T follicular helper cell (primary cell): Measurements from ENCODE around the gene NLRP6.
"Not testable (repeated sequence)": the region's sequence is repeated elsewhere in the genome, so short reads cannot be mapped to it uniquely, and the experiment has no call there.

Source experiments
- DNase-seq: peaks from one replicate; pipeline ENCODE4 v3.0.0-alpha.2; 2020; ENCODE audit warnings: low read depth

Gene NLRP6

DNA sequence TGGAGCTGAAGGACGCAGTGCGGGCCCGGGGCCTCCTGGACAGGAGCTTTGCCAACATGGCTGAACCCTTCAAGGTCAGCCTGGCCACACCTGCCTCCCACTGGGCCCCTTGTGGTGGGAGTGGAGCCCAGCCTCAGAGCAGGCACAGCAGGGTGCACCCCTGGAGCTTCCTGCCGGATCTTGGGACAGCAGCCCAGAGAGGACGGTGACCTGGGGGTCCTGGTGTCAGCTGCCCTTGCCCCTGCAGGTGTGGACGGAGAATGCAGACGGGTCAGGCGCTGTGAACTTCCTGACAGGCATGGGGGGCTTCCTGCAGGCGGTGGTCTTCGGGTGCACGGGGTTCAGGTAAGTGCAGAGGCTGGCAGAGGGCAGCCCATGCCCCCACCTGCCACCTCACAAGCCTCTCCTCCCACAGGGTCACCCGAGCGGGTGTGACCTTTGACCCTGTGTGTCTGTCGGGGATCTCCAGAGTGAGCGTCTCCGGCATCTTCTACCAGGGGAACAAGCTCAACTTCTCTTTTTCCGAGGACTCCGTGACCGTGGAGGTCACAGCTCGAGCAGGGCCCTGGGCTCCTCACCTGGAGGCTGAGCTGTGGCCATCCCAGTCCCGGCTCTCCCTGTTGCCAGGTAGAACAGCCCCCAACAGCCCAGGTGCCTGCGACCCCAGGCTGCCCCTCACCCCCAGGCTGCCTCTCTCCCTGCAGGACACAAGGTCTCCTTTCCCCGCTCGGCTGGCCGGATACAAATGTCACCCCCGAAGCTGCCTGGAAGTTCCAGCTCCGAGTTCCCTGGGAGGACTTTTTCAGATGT, 15.8 kb downstream of the NLRP6 start:
- DNase-seq, result no peak

DNA sequence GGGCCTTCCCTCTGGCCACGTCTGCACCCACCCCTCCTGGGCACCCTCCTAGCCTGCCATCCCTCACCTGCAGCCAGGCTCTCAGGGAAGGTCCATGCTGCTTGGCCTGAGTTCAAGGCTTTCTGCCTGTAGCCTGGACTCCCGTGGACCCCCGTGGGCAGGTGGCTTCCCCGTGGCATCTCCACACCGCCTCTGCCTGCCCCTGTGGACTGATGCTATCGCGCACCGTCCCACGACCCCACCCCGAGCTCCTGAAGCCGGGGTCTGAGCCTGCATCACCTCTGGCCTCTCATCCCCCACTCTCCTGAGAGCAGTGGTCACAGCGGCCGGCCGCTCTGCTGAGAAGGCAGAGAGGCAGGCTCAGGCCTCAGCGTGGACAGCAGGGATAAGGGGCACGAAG, 16.6 kb downstream of the NLRP6 start:
- DNase-seq, result no peak

DNA sequence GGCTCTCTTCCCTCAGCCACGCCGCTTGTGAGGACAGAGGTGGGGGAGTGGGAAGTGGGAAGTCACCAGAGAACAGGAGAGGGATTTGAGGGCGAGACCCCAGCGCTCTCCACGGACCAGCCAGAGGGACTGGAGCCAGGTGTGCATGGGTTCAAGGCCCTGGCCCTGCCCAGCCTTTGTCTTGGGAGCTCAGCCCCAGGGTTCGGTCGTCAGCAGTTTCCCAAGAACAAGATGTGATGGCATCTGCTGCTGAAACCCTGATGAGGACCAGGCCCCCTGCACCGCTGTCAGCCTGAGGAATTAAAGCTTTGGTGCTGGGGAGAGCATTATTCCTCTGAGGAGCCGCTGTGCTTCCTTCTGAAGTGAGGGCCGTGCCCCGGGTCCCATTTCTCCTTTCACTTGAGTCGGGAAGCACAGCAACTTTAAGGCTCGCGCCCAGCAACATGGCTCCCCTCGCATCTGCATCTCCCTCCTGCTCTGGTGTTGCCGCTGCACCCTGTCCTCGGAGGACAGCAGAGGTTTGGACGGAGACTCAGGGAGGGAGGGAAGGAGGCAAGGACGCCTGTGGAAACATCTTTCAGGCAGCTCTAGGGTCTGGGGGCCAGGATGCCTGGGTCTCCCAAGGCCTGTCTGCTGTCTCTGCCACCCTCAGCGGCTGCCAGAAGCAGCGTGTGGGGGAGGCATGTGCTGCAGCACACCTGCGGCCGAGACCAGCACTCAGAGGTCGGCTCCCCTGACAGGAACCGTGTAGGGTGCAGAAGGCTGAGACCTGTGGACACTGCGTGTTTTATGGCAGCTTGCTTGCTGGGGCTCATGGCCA, 17.4 kb downstream of the NLRP6 start:
- DNase-seq, result no peak

DNA sequence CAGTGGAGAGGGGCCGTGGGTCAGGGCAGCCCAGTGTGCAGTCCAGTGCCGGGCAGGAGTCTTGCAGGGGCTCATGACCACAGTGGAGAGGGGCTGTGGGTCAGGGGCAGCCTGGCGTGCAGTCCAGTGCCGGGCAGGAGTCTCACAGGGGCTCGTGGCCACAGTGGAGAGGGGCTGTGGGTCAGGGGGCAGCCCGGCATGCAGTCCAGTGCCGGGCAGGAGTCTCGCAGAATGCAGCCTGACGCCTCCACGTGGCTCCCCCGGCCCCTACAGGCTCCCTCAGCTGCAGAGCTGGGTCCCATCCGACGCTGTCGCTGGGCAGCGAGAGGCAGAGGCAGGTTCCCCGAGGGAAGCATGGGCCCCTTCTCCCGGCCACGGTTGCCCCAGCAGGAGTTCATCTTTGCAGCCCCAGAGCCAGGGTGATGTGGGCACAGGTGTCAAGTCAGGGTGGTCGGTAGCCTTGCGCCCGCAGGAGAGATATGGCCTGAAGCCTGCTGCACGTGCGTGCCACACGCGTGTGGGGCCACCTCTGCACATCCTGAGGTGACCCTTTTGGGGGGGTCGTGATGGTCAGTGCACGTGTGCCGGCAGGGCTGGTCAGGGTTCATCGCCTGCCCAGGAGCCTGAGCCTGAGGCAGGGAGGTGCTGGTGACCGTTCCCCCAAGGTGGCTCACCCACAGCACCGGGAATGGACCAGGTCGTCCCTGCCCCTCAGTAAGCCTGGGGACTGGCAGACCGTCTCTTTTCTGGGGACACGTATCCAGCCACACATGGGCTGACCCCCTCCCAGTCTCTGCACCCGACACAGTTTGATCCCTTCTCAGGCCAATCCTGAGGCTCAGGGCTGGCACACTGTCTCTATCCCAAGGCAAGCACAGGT, 18.2 kb downstream of the NLRP6 start:
- DNase-seq, result no peak

DNA sequence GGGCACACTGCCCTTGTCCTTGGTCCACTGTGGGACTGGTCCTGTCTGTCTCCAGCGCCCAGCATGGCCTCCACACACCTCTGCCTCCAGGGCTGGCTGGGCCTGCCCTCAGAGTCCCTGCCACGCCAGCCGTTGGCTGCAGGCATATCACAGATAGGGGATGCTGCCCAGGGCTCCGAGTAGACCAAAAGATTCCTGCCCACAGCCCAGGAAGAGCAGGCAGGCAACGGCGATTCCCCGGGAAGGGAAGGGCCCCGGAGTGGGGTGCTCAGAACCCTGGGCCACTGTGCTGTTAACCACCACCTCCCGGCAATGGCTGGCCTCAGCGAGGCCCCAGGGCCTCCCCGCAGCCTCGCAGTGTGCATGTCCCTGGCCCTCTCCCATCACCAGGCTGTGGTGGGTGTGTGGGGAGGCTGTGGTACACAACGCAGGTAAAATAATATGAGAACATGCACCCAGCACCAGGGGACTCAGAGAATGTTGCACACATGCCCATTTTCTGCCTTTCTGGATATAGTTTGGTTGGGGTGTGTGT, 18.9 kb downstream of the NLRP6 start:
- DNase-seq, result no peak

DNA sequence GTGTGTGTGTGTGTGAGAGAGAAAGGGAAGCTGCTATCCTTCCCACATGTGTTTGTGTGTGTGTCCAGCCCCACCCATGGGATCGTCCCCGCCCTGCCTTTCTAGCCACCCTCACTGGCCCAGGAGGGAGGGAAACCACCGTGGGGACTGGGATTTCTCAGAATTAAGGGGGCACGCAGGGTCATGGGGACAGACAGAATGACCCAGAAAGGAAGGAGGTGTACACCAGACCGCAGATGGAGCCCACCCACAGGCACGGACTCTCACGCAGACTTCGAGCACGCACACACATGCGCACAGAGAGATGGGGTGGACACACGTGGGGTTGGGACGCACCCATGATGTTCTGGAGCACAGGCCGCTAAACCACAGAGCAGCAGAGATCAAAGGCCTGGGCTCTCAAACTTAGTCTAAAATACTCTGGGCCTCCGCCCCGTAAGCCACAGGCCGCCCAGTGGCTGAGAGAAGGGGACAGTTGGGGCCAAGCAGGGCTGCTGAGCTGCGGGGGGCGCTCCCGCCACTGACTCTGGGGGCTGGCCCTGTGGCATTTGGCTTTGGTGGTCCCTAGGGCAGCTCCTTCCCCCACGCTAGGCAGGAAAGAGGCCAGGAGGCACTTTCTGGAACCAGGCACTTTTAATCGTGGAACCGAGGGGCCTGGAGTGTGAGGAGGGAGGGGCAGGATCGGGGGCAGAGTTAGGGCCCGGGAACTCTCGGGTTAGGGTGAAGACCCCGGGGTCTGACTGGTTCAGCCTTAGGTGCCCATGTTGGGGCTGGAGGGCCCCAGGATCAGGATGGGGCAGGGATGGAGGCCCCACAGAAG, 19.6 kb downstream of the NLRP6 start:
- DNase-seq, result no peak

DNA sequence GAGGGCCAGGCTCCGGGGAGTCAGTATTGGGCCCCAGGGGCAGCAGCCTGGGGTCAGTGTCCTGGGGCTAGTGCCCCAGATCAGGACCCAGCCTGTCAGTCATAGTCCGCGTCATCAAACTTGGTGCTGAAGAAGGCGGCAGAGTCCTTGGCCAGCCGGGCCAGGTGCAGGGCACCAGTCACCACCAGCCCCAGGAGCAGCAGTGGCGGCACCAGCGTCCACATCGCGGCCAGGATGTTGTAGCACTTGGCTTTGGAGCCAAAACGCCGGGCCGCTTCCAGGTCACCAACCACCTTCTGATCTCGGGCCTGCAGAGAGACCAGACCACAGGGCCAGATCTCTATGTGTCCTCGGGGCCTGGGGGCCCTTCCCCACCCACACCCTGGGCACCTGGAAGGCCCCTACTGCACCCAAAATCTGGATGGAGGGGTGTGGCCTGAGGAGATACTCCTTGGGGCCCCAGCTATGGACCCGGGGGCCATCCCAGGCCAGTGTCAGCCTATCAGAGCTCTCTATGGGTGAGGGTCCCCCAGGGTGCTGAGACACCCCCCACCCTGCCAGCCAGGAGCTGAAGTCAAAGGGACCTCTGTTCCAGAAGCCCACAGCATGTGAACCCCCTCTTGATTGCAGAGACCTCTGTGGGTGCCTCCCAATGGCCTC, 20.3 kb downstream of the NLRP6 start:
- DNase-seq, result no peak

DNA sequence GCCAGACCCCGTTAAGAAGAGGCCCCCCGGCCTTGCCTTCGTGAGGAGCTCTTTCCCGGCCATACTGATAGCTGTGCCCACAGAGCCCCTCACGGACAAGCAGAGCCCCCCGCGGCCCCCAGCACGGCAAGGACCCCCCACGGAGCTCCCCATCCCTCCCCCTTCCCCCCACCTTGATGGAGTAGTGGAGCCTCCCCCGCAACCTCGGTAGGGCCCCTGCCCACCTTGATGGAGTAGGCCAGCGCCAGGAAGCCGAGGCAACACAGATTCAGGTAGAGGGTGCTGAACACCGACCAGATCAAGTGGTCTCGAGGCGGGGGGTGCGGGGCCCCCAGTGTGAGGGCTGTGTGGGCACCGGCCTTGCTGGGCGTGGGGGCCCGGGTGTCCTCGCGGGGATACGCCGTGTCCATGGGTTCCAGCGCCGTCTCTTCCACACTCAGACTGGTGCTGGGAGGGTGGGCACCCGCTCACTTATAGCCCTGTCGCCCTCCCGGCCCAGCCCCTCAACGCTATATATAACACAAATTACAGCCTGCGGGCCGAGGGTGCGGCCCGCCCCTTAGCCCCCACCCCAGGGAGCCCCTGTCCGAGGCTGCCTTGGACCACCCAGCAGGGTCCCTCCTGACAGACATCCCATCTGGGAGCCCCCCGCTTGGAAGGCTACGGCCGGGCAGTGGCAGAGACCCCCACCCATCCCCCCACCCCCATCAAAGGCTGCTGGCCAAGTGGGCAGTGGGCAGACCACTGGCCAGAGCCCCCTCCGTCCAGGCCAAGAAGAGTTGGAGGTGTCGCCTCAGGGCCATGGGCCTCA, 21.1 kb downstream of the NLRP6 start, which contains the start of gene IFITM5:
TSS of gene IFITM5 (minus strand) at position 446 of the 811 bp plus-strand sequence. CDS start at position 410, 36 bp downstream.
- no peak for DNase-seq

DNA sequence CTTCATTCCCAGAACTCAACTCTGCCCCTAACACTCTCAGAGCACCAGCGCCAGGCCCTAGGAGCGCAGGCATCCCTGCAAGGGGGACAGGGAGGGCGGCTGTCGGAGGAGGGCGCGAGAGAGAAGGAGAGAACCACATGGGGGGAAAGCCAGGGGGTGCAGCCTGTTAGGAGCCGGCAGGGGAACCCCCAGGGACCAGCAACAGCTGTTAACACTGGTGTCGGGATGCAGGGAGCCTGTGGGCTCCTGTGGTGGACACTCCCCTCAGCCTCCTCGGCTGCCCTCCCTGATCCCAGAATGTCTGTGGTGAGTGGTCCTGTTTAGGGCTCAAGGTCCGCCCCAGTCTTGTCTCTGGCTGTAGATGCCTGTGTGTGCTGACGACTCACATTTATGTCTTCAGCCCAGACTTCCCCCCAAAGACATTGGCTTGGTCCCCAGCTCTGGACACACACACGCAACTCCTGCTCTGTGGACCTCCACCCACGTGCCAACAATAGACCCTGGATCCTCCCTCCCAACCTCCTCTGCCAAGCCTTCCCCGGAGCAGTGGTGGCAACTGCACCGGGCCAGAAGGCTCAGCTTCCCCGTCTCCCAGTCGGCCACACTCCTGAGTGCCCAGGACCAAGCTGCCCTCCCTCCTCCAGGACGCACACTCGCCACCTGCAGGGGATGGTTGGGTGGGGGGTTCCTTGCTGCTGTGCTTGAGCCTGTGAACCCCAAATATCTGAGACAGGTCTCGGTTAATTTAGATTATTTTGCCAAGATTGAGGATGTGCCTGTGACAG, 21.9 kb downstream of the NLRP6 start:
- DNase-seq, result no peak

DNA sequence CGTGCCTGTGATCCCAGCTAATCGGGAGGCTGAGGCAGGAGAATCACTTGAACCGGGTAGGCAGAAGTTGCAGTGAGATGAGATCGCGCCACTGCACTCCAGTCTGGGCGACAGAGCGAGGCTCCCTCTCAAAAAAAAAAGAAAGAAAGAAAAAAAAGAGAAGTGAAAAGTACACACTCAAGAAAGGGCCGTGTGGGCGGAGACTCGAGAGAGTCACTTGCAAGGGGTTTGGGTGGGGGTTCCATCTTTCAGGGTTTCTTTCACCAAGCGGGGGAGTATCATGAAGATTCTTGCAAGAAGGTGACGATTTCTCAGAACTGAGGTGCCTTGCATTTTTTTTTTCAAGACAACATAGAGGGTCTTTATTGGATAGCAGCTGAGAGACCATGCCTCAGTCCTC, 25.2 kb downstream of the NLRP6 start:
- no peak for DNase-seq

DNA sequence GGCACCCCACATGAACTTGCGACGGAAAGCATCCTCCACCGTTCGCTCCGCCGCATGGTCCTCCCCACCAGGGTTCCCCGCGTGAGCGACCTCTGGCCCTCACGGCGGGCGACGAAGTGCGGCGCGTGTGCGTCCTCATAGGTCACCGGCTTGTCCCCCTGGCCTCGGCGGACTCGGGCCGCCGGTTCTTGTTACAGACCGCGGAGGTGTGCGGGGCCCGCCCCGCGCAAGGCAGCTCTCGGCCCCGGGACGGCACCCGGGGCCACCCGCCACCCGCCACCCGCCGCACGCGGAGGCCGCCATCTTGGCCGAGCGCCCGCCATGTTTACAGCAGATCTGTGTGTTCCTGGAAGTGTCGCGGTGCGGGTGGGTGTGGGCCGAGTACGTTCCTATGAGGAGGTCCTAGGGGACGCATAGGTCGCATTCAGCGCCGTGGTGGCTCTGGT, 25.9 kb downstream of the NLRP6 start:
- no peak for DNase-seq

DNA sequence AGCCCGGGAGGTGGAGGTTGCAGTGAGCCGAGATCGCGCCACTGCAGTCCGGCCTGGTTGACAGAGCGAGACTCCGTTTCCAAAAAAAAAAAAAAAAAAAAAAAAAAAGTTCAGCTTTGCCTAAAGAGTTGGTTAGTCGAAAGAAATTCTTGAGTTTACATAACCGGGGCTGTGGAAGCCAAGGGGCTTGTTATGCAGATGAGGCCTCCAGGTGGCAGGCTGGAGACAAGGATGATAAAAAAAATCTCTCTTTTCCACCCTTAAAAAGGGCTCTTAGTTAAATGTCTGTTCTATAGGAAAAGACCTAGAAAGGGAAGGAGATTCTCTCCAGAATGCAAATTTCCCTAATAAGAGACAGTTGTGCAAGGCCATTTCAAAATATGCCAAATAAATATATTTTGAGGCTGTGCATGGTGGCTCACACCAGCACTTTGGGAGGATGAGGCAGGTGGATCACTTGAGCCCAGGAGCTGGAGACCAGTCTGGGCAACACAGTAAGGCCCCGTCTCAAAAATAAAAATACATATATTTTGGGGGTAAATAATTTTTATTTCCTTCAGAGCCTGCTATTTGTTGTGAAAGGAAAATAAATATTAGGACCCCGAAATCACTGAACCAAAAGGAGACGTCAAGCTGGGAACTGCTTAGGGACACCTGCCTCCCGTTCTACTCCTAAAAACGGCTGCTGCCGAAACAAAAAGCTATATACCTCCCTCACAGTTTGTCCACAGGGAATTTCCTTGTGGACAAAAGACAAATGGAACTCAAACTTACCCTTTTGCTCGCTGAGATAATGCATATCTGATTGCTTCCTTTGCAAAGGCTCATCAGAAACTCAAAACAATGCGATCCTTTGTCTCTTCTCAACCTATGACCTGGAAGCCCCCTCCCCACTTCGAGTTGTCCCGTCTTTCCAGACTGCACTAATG, 27.0 kb downstream of the NLRP6 start:
- DNase-seq, result no peak

DNA sequence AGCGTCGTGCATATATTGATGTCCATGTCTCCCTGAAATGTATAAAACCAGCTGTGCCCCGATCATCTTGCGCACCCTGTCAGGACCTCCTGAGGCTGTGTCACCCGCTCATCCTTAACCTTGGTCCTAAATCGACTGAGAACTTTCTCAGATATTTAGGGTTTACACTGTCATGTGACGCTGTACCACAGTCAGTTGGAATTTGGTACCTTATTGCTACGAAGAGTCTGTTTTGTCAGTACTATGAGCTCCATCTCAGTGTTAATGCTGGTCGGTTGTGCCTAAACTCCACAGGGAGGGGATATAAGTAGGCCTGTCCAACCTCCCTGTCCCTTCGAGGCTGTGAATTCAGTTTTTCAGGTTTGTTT, 27.6 kb downstream of the NLRP6 start:
- no peak for DNase-seq

DNA sequence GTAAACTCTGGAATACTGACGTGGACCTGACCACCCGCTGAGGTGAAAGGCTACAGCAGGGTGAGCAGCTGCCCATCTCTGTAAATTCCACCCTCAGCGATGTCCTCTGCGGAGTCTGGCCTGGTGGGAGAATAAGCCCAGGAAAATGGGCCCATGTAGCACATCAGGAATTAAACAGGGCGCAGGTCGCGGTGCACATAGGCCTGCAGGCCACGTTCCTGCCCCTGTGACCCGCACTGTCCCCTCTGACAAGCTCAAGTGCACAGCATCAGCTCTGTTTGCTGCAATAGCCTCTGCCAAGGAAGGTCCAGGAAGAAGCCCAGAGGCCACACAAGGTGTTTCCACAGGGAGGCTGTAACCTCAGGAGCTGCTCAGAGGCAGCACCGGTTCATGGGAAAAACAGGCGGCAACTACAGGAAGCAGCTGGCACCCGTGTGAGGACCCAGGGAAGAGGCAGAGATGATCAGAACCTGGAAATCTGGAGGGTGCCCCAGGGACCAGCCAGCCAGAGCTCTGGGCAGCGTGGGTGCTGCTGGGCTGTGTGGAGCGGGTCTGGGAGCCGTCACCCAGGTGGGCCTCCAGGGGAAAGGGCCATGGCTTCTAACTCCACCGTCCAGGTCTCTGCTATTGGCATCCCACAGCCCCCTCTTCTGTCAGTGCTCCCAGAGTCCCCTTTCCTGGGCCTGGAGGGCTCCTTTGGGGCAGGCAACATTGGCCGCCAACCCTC, 28.6 kb downstream of the NLRP6 start:
- no peak for DNase-seq

DNA sequence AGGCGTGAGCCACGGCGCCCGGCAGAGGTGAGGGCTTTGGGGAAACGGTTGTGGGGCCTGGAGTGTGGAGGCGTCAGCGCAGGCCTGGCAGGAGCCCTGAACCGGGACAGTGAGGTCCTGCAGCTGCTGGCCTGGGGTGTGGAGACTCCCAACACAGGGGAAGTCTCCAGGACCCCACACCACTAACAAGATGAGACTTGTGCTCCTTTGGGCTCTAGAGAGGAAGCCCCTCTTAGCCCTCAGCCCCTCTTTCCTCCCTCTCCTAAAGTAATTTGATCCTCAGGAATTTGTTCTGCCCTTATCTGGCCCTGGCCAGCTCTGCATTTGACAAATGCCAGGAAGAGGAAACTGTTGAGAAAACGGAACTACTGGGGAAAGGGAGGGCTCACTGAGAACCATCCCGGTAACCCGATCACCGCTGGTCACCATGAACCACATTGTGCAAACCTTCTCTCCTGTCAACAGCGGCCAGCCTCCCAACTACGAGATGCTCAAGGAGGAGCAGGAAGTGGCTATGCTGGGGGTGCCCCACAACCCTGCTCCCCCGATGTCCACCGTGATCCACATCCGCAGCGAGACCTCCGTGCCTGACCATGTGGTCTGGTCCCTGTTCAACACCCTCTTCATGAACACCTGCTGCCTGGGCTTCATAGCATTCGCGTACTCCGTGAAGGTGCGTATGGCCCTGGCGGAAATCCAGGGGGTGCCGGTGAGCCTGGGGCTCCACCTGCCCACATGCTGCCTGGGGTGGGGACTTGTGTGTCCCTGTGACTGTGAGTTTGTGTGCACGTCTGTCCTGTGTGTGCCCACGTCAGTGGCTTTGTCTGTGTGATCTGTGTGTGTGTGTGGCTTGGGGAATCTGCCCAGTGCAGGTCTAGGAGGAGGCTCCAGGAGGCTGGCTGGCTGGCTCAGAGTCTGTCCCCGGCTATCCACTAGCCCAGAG, 29.8 kb downstream of the NLRP6 start, which contains the start of gene IFITM2:
TSS of gene IFITM2 (plus strand) at position 51 of the 943 bp plus-strand sequence. CDS start at position 428, 377 bp downstream.
- DNase-seq, result not testable (repeated sequence)
